Panc1 (cell line): ENCODE data around the gene UBE2D4. TPM values are rescaled to one million over a fixed set of nuclear protein-coding genes. Genes with fewer than 3 reads are reported as not detected.

Source experiments
- ATAC-seq: fragments of 200-7000 bp; cut with Tn5 transposase; 2 replicates; pipeline ENCODE4 v1.9.1; 2020; ENCODE audit warnings: mild to moderate bottlenecking, moderate library complexity
- BruUV-seq: library from RNA; stranded (reverse); fragments of 400-500 nt; replicated peaks from 2 replicates; lab custom pipeline; 2021; lab: Mats Ljungman, UMichigan
- CTCF ChIA-PET: fragments of 300-600 bp; sonication (Branson Sonifier 250); formaldehyde crosslinking; loops from one replicate; lab custom pipeline; 2022; ENCODE audit warnings: antibody characterized with exemption; lab: Charles Lee
- POLR2A ChIA-PET: fragments of 300-600 bp; sonication (Branson Sonifier 250); formaldehyde crosslinking; loops from one replicate; lab custom pipeline; 2022; ENCODE audit warnings: antibody characterized with exemption; lab: Charles Lee
- DNase-seq: peaks from one replicate; pipeline ENCODE4 v3.0.0-alpha.2; 2010; ENCODE audit warnings: low read depth, low spot score
- H3K27ac ChIP-seq: 2 replicates; pipeline ENCODE4 v1.5.1; 2011; ENCODE audit warnings: mild to moderate bottlenecking, low read length, inconsistent platforms
- H3K27me3 ChIP-seq: fragments of 200-500 bp; sonication (Bioruptor generic); 2 replicates; pipeline ENCODE4 v1.6.0; 2014; ENCODE audit warnings: low read length, inconsistent platforms; ENCODE audit not compliant: control insufficient read depth, insufficient read depth
- H3K36me3 ChIP-seq: fragments of 200-500 bp; sonication (Bioruptor generic); 2 replicates; pipeline ENCODE4 v1.5.1; 2014; ENCODE audit warnings: inconsistent platforms, mild to moderate bottlenecking, low read length, moderate library complexity; ENCODE audit not compliant: control insufficient read depth, insufficient read depth
- H3K4me1 ChIP-seq: 2 replicates; pipeline ENCODE4 v1.5.1; 2011; ENCODE audit warnings: inconsistent platforms, mild to moderate bottlenecking, low read length, moderate library complexity; ENCODE audit not compliant: control insufficient read depth, insufficient read depth
- H3K4me3 ChIP-seq, 2 experiments: 2 replicates each; pipeline ENCODE4 v1.5.1; 2011 to 2012; ENCODE audit warnings: low read depth in 2 of 2, low read length in 2 of 2, mild to moderate bottlenecking in 2 of 2, inconsistent platforms in 1 of 2, moderate library complexity in 1 of 2
- H3K9me3 ChIP-seq: fragments of 200-500 bp; sonication (Bioruptor generic); 2 replicates; pipeline ENCODE4 v1.5.1; 2014; ENCODE audit warnings: low read depth, mild to moderate bottlenecking, inconsistent platforms, low read length, moderate library complexity; ENCODE audit not compliant: control insufficient read depth, insufficient read depth
- CTCF ChIP-seq: fragments of 450-650 bp; IDR thresholded peaks from 2 replicates; pipeline ENCODE4 v1.5.1; 2017; ENCODE audit warnings: mild to moderate bottlenecking
- POLR2AphosphoS5 ChIP-seq: IDR thresholded peaks from 2 replicates; pipeline ENCODE4 v1.6.1; 2012; ENCODE audit warnings: mild to moderate bottlenecking, low read depth, low read length, moderate library complexity
- REST ChIP-seq, 2 experiments: IDR thresholded peaks; 2 replicates each; pipeline ENCODE4 v1.6.1; 2011 to 2012; ENCODE audit warnings: low read depth in 2 of 2, control low read depth in 1 of 2, low read length in 1 of 2, mild to moderate bottlenecking in 1 of 2, moderate library complexity in 1 of 2; ENCODE audit not compliant: insufficient read depth in 1 of 2
- SIN3A ChIP-seq: IDR thresholded peaks from 2 replicates; pipeline ENCODE4 v1.6.1; 2012; ENCODE audit warnings: low read depth, mild to moderate bottlenecking, low read length, moderate library complexity, borderline replicate concordance; ENCODE audit not compliant: insufficient read depth
- TCF7L2 ChIP-seq: IDR thresholded peaks from 2 replicates; pipeline ENCODE4 v1.6.1; 2011; ENCODE audit warnings: mild to moderate bottlenecking, low read depth, low read length, inconsistent platforms
- in situ Hi-C: cut with HindIII; loops from 2 replicates; pipeline ENCODE4 v1.10.0; 2016; ENCODE audit warnings: low sequenced_read_pairs, low pct_unique_long_range_greater_than_20kb
- intact Hi-C: fragments of 100-400 bp; cut with micrococcal nuclease; formaldehyde crosslinking; loops from one replicate; pipeline ENCODE4 v1.10.0; 2022; ENCODE audit not compliant: unreplicated experiment
- total RNA-seq: library from RNA; stranded (reverse); gene quantifications from one replicate; pipeline ENCODE4 v1.2.1, GENCODE V29; 2021; ENCODE audit not compliant: unreplicated experiment

The UBE2D4 gene
- total RNA-seq, 1 experiment from 2014 or later: 35.9 TPM

GRCh38 chr7:43877968-43878864, 48.0 kb upstream of the UBE2D4 start:
- DNase-seq: no peak
- ATAC-seq: no peak
- H3K4me3 ChIP-seq: no peak overlapping the region
- H3K9me3 ChIP-seq: no peaks in the 10 kb centered on the region
- POLR2A ChIA-PET: no interaction called here
- H3K27ac ChIP-seq: no peak overlapping the region
- in situ Hi-C loops: no loop called here
- BruUV-seq: TSS peak; percentile 63
- H3K27me3 ChIP-seq: no peaks in the 10 kb centered on the region
- TF ChIP-seq TCF7L2 (no peak), SIN3A (no peak), CTCF (no peak), REST (IDR thresholded peaks at IDR 0.05; ENCODE audit: insufficient read depth in 1 of 2, low read depth in 2 of 2, low read length in 1 of 2) (no peak), POLR2AphosphoS5 (no peak)
- CTCF ChIA-PET: no interaction called here
- no peaks in the 10 kb centered on the region; the same call in 1 of the 2 replicates for H3K4me1 ChIP-seq
- H3K36me3 ChIP-seq: peaks cover 3% of the 10 kb centered on the region; the same call in 1 of the 2 replicates
- intact Hi-C loops: no loop called here

DNA sequence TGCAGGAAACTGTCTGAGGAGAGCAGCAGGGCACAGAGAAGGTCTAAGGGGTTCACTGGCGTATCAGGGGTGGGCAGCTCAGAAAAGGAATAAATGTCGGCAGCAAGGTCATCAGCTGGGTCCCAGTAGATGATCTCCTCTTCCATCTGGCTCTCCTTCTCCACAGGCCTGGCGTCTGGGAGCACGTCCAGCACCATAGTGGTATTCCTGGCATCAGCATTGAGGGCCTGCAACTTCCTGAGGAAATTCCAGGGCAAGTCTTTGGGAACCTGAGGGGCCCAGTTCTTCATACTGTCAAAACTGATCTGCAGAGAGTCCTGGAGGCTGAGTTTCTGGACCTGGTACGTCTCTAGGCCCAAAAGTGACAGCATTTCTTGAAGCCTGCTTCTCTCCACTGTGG, 47.4 kb upstream of the UBE2D4 start:
- no peaks in the 10 kb centered on the region; the same call in 1 of the 2 replicates for H3K4me1 ChIP-seq
- TF ChIP-seq CTCF: no peak
- no peak for TF ChIP-seq SIN3A
- TF ChIP-seq TCF7L2: no peak
- TF ChIP-seq POLR2AphosphoS5: no peak
- no peak for TF ChIP-seq REST (IDR thresholded peaks at IDR 0.05; ENCODE audit: insufficient read depth in 1 of 2, low read depth in 2 of 2, low read length in 1 of 2)
- ATAC-seq (no peak), DNase-seq (no peak)
- in situ Hi-C loops (no loop called here), intact Hi-C loops (no loop called here)
- H3K9me3 ChIP-seq: no peaks in the 10 kb centered on the region
- ChIA-PET CTCF (no interaction called here), POLR2A (interaction anchor here (0.5 kb wide), 1 partner anchor 43 kb away, joined by 3 read pairs; no protein-coding TSS in a partner anchor)
- BruUV-seq: no TSS peak
- H3K36me3 ChIP-seq: peaks cover 3% of the 10 kb centered on the region; the same call in 1 of the 2 replicates
- H3K4me3 ChIP-seq: no peak overlapping the region
- H3K27ac ChIP-seq: no peak overlapping the region
- no peaks in the 10 kb centered on the region for H3K27me3 ChIP-seq
